ENCODE results near the gene CTIF. TPM values are rescaled to one million over a fixed set of nuclear protein-coding genes. Genes with fewer than 3 reads are reported as not detected.

CTIF gene
- total RNA-seq, 4 donors from 2014 or later: 29.0 to 61.5 (median 37.7) TPM

DNA sequence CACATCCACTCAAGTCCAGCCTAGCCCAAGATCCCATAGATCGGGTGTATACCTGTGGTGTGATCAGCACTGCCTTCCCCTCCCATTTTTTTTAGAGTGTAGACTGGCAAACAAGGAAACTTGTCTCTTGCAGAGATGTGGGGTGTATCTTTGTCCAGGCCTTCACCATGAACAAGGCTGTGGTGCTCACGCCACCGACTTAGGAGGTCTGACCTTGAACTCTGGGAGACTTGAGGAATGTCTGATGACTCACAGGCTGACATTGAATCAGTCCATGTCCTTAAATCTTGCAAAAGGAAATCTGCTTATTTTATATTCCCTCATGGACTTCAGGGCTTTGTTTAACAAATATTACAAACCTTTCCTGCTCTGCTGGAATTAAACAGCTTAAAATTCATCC is 4.5 kb upstream of the CTIF start:
- 84% methylated on average over 3 of the region's 3 CpGs for WGBS
- H3K36me3 ChIP-seq: no peaks in the 10 kb centered on the region
- no peaks in the 10 kb centered on the region for H3K9me3 ChIP-seq
- H3K4me1 ChIP-seq: peaks cover 5% of the 10 kb centered on the region
- no peak overlapping the region for H3K4me3 ChIP-seq
- no peaks in the 10 kb centered on the region for H3K27me3 ChIP-seq
- no peak for DNase-seq (ENCODE audit: low spot score in 2 of 2)
- TF ChIP-seq, protein P1, sequence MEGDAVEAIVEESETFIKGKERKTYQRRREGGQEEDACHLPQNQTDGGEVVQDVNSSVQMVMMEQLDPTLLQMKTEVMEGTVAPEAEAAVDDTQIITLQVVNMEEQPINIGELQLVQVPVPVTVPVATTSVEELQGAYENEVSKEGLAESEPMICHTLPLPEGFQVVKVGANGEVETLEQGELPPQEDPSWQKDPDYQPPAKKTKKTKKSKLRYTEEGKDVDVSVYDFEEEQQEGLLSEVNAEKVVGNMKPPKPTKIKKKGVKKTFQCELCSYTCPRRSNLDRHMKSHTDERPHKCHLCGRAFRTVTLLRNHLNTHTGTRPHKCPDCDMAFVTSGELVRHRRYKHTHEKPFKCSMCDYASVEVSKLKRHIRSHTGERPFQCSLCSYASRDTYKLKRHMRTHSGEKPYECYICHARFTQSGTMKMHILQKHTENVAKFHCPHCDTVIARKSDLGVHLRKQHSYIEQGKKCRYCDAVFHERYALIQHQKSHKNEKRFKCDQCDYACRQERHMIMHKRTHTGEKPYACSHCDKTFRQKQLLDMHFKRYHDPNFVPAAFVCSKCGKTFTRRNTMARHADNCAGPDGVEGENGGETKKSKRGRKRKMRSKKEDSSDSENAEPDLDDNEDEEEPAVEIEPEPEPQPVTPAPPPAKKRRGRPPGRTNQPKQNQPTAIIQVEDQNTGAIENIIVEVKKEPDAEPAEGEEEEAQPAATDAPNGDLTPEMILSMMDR (IDR thresholded peaks at IDR 0.05): no peak
- TF ChIP-seq EP300 (IDR thresholded peaks at IDR 0.05) (no peak), POLR2AphosphoS5 (IDR thresholded peaks at IDR 0.05) (no peak), POLR2A (IDR thresholded peaks at IDR 0.05) (no peak)
- no peak overlapping the region for H3K27ac ChIP-seq

DNA sequence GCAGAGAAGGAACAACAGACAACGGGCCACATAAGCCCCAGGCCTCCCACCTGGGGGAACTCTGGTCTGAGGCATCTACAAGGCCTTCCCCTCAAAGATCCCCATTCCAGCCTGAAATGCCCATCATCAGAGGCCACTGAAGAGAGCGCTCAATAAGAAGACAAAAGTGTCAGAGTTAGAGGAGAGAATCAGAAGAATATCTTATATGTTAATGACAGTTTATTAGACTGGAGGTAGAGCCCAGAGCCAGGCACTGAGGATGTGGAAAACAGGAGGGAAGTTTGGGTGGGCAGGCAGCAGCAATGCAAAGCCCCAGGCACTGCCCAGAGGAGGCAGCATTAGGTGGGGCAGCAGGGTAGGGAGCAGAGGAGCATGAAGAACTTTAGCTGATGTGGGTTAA is 2.9 kb upstream of the CTIF start:
- peak in 1 of 2 donors; percentile 23 for DNase-seq (ENCODE audit: low spot score in 2 of 2)

DNA sequence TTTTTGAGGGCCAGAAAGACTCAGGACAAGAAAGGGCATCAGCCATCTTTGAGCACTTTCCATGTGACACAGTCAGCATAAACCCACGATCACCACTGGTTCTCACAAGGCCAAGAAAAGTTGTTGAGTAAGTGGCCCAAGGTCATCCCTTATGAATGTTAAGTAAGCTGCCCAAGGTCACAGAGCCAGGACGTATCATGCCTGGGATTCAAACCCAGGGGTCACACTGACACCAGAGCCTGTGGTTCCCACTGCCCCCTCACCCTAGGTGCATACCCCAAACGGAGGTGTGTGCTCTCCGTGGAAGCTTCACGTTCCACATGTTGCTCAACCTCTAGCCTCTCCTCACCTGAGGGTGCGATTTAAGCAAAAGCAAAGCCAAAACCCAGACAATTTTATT is 2.3 kb upstream of the CTIF start:
- no peaks in the 10 kb centered on the region for H3K27me3 ChIP-seq
- DNase-seq (ENCODE audit: low spot score in 2 of 2): peak in 1 of 2 donors; percentile 66
- 95% methylated on average over 6 of the region's 6 CpGs for WGBS
- TF ChIP-seq EP300 (IDR thresholded peaks at IDR 0.05) (no peak), POLR2A (IDR thresholded peaks at IDR 0.05) (no peak), POLR2AphosphoS5 (IDR thresholded peaks at IDR 0.05) (no peak)
- TF ChIP-seq, protein P1 (IDR thresholded peaks at IDR 0.05): no peak
- no peak overlapping the region for H3K27ac ChIP-seq
- peaks cover 11% of the 10 kb centered on the region for H3K4me1 ChIP-seq
- H3K9me3 ChIP-seq: no peaks in the 10 kb centered on the region
- H3K36me3 ChIP-seq: no peaks in the 10 kb centered on the region
- no peak overlapping the region for H3K4me3 ChIP-seq

More for the DNA sequence above, 2.9 kb upstream of the CTIF start:
- Histone ChIP-seq H3K27ac (no peak overlapping the region), H3K9me3 (no peaks in the 10 kb centered on the region), H3K4me3 (no peak overlapping the region), H3K4me1 (peaks cover 8% of the 10 kb centered on the region), H3K36me3 (no peaks in the 10 kb centered on the region), H3K27me3 (no peaks in the 10 kb centered on the region)
- TF ChIP-seq, protein P1 (IDR thresholded peaks at IDR 0.05): no peak
- TF ChIP-seq POLR2AphosphoS5 (IDR thresholded peaks at IDR 0.05) (no peak), EP300 (IDR thresholded peaks at IDR 0.05) (no peak), POLR2A (IDR thresholded peaks at IDR 0.05) (no peak)
- WGBS: 79% methylated on average over 2 of the region's 2 CpGs

DNA sequence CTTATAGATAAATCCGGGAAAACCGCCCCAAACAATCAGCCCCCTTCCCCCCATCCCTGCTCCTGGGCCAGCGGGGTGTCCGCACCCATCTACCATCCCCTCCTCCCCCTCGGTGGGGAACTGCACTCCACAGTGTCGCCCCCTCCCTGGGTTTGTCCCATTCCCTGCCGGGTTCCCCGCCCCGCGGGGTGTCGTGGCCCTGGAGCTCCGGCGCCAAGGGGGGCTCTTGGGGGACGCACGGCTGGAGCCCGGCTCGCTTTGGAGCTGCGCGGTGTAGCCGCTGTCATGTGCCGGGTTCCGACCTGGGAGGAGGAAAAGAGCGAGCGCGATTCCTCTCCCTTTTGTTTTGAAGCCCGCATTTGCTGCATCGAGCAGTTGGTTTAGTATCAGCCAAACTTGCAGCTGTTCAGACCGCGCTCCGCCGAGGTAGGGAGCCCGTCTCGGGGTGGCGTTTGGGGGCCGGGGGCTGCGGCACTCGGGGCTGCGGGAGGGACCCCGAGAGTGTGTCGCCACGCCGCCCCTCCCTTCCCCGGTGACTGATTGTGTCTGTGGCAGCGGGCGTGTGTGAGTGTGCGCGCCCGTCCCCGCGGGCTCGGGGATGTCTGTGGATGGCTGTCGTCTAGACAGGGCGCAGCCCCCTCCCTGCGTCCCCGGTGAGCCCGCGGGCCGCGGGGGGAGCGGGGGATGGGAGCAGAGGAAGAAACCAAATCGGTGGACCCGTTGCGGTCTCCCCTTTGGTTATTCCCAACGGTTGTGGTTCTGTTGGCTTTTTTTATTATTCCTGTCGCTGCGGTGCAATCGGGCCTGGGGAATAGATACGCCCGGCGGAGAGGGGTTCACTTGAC is 797 bp downstream of the CTIF start:
- Histone ChIP-seq H3K36me3 (no peaks in the 10 kb centered on the region), H3K27me3 (no peaks in the 10 kb centered on the region), H3K4me1 (peaks cover 27% of the 10 kb centered on the region), H3K27ac (peak overlapping the region; percentile 93), H3K9me3 (no peaks in the 10 kb centered on the region), H3K4me3 (peak overlapping the region; percentile 78)
- WGBS: 0% methylated on average over 15 of the region's 70 CpGs
- TF ChIP-seq, protein P1 (IDR thresholded peaks at IDR 0.05): no peak
- no peak for TF ChIP-seq POLR2AphosphoS5 (IDR thresholded peaks at IDR 0.05)
- no peak for TF ChIP-seq POLR2A (IDR thresholded peaks at IDR 0.05)
- TF ChIP-seq EP300 (IDR thresholded peaks at IDR 0.05): no peak
- DNase-seq (ENCODE audit: low spot score in 2 of 2): peak in 1 of 2 donors; percentile 68

DNA sequence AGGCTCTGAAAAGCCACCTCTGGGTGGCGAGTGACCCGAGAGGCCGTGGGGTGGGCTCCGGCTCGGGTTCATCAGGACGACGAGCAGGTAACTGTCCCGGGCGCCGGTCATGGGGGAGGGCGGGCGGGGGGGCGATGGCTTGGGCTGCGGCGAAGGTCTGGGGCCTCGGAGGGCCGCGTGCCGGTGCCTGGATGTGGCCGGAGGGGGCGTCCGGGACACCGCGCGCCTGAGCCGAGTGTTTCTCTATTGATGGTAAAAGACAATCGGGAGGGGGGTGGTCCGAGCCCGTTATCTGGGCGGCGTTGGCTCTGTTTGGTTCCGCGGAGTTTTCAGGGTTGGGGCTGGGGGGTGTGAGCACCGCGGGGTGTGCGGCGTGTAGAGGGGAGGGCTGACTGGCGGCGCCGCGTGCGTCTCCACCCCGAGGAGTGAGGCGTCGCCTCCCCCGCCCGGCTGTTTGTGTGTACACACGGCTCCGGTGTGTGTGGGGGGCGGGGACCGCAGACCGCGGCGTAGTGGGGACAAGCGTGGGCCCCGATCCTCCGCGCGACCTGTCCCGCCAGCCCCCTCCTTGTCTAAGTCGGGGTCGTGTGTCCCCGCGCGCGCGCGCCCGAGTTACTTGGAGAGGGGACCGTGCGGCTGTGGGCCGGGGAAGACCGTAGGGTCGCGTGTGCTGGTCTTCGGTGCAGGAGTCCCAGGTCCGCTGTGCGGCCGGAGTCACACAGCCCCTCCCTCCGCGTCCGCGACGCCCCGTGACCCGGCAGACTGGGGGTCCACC is 1.6 kb downstream of the CTIF start:
- H3K4me1 ChIP-seq: peaks cover 35% of the 10 kb centered on the region
- H3K27ac ChIP-seq: peak overlapping the region; percentile 93
- no peaks in the 10 kb centered on the region for H3K27me3 ChIP-seq
- H3K36me3 ChIP-seq: no peaks in the 10 kb centered on the region
- peak overlapping the region; percentile 78 for H3K4me3 ChIP-seq
- WGBS: under 1% methylated on average over 44 of the region's 86 CpGs
- DNase-seq (ENCODE audit: low spot score in 2 of 2): peak; percentile 83 to 84
- no peaks in the 10 kb centered on the region for H3K9me3 ChIP-seq
- TF ChIP-seq POLR2A (IDR thresholded peaks at IDR 0.05) (no peak), POLR2AphosphoS5 (IDR thresholded peaks at IDR 0.05) (no peak), EP300 (IDR thresholded peaks at IDR 0.05) (no peak)
- TF ChIP-seq, protein P1 (IDR thresholded peaks at IDR 0.05): no peak
